Measurements from ENCODE around the gene NISCH.
"Not testable (repeated sequence)": the region's sequence is repeated elsewhere in the genome, so short reads cannot be mapped to it uniquely, and the experiment has no call there.

Gene NISCH

DNA sequence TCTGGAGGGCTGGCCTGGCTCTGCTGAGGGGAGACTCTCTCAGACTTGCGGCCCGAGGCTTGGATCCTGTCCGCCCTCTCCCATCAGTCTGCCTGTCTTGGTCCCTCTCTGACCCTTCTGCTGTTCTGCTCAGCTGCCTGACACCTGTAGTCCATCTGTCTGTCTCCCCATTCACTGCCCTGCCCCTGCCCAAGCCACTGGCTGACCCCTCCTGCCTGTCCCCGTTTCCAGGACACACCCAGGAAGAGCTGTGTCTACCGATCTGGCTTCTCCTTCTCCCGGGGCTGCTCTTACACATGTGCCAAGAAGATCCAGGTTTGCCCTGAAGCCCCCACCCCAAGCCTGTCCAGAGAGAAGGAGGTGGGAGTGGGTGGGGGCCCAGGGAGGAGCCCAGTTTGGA is 59.8 kb downstream of the NISCH start:
- DNase-seq = no peak

DNA sequence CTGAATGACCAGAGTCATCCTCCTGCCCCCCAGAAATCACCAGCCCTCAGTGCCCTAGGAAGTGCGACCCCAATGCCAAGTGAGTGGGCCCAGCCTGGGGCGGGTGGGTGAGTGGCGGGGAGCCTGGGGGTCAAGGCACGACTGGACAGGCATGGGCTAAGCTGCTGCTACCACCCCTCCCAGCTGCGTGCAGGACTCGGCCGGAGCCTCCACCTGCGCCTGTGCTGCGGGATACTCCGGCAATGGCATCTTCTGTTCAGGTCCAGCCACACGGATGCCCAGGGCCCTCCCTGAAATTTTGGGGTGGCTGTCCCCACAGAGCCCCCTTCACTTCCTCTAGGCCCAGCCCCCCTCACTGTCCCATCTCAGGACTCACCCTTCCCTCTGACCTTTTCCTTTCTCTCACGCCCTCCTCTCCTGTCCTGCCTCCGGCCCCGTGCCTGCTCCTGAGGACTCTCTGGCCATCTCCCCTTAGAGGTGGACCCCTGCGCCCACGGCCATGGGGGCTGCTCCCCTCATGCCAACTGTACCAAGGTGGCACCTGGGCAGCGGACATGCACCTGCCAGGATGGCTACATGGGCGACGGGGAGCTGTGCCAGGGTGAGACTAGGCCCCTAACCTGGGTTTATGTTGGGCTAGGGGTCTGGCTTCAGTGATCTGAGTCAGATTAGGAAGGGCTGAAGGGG is 61.2 kb downstream of the NISCH start:
- DNase-seq = no peak

DNA sequence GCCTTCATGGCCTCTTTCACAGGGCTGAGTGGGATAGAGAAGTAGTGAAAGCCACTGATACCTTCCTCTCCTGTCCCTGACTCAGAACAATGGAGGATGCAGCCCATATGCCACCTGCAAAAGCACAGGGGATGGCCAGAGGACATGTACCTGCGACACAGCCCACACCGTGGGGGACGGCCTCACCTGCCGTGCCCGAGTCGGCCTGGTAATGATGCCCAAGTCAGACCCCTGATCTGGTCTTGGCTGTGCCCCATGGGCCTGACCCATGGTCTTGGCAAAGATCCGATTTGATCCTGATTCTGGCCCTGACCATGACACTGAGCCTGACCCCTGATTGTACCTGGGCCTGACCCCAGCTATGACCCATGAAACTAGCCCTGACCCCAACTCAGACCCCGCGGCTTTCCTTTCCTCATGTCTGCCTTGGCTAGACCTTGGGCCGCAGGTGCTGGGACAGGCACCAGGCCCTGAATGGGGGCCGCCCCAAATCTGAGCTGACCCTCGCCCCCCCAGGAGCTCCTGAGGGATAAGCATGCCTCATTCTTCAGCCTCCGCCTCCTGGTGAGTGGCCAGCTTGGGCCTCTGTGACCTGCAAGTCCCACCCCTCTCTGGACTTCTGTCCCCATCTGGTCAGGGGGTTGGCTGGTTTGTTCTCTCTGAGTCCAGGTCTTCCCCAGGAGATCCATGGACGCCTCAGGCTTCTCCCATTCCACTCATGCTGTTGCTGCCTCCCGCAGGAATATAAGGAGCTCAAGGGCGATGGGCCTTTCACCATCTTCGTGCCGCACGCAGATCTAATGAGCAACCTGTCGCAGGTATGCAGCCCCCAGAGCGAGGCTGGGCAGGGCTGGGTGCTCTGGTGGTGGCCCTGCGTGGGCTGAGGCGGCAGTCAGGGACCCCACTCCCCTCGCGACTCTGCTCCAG is 62.7 kb downstream of the NISCH start:
- no peak for DNase-seq

DNA sequence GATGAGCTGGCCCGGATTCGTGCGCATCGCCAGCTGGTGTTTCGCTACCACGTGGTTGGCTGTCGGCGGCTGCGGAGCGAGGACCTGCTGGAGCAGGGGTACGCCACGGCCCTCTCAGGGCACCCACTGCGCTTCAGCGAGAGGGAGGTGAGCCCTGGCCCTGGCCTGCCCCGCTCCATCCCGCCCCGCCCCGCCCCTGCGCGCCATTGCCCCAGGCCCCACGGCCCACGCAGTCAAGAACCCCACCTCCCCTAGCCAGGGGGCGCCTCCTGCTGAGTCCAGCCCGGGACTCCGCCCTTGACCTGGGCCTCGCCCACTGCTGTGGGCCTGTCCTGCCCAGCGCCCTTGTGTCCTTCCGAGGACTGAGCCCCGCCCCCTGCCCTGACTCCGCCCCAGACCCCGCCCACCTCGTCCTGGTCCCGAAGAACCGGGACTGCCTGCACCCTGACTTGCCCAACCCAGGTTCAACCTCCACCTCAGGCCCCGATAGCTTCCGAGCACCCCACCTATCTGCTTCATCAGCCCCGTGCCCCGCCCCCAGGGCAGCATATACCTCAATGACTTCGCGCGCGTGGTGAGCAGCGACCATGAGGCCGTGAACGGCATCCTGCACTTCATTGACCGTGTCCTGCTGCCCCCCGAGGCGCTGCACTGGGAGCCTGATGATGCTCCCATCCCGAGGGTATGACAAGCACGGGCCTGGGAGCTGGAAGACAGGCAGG is 63.5 kb downstream of the NISCH start:
- no peak for DNase-seq

DNA sequence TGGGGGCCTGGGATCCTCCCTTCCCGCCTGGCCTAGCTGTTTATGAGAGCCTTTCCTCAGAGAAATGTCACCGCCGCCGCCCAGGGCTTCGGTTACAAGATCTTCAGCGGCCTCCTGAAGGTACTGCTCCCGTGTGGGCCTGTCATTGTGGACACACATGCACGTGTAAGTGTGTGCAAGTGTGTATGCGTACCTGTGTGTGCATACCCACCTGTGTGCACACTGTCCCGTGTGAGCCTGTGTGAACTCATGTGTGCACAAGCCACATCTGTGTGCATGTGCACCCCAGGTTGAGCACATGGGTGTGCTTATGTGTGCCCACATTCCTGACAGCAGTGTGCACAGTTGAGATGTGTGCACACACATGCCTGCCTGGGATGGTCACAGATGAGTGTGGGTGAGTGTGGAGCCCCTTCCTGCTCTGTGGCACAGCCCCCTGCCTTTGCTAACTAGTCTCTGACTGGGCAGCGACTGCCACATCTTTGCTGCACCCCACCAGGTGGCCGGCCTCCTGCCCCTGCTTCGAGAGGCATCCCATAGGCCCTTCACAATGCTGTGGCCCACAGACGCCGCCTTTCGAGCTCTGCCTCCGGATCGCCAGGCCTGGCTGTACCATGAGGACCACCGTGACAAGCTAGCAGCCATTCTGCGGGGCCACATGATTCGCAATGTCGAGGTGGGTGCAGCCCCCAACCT is 64.2 kb downstream of the NISCH start:
- DNase-seq = no peak

DNA sequence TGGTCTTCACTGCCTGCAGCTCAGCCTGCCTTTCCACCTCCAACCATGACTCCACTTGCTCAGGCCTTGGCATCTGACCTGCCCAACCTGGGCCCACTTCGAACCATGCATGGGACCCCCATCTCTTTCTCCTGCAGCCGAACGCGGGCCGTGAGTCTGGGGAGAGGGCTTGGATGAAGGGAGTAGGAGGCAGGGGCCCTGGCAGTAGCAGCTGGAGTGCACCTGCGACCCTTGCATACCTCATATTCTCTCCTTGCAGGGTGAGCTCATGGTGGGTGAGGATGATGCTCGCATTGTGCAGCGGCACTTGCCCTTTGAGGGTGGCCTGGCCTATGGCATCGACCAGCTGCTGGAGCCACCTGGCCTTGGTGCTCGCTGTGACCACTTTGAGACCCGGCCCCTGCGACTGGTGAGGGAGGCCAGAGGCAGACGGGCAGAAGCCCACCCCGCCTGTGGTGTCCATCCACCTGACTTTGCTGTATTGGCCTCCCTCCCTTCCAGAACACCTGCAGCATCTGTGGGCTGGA is 64.8 kb downstream of the NISCH start:
- no peak for DNase-seq

DNA sequence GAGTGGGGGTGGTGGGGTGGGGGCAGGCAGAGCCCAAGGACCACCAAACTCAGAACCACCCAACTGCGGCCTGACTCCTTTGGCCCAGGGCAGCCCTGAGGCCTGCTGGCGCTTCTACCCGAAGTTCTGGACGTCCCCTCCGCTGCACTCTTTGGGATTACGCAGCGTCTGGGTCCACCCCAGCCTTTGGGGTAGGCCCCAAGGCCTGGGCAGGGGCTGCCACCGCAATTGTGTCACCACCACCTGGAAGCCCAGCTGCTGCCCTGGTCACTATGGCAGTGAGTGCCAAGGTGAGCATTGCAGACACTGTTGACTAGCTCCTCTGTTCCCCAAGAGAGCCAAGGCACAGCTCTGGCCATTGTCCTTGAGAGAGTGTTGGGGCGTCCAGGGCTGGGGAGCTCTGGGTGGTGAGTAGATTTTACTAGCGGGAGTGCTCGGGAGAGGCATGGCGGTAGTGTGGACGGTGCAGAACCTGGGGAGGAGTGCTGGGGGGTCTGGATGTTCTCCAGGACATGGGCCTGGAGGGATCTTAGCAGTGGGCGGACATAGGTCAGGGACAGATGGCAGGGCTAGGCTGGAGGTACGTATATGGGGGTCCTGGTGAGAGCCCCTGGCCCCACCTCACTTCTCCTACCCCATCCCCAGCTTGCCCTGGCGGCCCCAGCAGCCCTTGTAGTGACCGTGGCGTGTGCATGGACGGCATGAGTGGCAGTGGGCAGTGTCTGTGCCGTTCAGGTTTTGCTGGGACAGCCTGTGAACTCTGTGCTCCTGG is 65.5 kb downstream of the NISCH start:
- no peak for DNase-seq

DNA sequence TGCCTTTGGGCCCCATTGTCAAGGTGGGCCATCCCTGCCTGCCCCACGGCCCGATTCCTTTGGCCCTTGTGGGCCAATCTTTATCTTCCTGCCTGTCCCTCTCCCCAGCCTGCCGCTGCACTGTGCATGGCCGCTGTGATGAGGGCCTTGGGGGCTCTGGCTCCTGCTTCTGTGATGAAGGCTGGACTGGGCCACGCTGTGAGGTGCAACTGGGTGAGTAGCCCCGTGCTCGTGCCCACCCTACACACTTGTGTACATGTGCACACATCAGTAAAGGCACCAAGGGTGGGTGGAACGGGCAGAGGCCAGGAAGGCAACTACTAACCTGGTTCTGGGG is 66.1 kb downstream of the NISCH start:
- no peak for DNase-seq

DNA sequence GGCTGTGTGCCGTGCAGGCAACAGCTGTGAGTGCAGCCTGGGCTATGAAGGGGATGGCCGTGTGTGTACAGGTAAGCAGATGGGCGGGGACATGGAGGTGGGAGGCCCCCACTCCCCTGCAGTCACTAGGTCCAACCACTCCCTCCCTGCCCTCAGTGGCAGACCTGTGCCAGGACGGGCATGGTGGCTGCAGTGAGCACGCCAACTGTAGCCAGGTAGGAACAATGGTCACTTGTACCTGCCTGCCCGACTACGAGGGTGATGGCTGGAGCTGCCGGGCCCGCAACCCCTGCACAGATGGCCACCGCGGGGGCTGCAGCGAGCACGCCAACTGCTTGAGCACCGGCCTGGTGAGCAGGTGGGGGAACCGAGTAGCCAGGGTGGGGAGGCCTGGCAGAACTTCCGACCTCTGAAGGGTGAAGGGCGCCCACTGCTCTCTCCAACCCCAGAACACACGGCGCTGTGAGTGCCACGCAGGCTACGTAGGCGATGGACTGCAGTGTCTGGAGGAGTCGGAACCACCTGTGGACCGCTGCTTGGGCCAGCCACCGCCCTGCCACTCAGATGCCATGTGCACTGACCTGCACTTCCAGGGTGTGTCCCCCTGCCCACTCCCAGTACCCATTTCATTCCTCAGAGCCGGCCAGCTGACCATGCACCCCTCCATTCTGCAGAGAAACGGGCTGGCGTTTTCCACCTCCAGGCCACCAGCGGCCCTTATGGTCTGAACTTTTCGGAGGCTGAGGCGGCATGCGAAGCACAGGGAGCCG is 66.7 kb downstream of the NISCH start:
- no peak for DNase-seq

DNA sequence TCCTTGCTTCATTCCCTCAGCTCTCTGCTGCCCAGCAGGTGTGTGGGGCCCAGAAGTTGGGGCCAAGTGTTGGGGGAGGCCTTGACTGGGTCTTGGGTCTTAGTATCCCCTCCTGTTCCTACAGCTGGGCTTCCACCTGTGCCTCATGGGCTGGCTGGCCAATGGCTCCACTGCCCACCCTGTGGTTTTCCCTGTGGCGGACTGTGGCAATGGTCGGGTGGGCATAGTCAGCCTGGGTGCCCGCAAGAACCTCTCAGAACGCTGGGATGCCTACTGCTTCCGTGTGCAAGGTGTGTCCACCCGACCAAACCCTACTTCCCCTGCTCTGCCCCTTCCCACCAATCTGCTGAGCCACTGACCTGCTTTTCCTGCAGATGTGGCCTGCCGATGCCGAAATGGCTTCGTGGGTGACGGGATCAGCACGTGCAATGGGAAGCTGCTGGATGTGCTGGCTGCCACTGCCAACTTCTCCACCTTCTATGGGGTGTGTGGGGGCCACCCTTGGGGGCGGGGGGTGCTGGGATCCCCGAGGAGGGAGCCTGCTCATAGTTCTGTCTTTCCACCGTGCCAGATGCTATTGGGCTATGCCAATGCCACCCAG is 67.3 kb downstream of the NISCH start:
- no peak for DNase-seq

DNA sequence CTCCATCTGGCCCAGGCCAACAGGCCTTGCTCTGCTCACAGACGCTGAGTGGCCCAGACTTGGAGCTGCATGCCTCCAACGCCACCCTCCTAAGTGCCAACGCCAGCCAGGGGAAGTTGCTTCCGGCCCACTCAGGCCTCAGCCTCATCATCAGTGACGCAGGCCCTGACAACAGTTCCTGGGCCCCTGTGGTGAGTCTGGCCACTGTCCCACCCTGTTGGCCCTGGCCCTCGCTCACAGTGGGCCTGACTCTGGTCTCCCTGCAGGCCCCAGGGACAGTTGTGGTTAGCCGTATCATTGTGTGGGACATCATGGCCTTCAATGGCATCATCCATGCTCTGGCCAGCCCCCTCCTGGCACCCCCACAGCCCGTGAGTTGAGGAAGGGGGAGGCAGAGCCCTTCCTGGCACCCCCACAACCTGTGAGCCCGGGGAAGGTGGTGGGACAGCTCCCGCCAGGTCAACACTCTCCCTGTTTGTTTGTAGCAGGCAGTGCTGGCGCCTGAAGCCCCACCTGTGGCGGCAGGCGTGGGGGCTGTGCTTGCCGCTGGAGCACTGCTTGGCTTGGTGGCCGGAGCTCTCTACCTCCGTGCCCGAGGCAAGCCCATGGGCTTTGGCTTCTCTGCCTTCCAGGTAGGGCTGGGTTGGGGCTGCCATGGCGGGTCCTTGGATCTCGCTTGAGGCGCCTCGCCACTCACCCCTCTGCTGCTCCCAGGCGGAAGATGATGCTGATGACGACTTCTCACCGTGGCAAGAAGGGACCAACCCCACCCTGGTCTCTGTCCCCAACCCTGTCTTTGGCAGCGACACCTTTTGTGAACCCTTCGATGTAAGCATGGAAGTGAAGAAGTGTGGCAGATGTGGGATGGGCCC is 68.2 kb downstream of the NISCH start:
- no peak for DNase-seq

DNA sequence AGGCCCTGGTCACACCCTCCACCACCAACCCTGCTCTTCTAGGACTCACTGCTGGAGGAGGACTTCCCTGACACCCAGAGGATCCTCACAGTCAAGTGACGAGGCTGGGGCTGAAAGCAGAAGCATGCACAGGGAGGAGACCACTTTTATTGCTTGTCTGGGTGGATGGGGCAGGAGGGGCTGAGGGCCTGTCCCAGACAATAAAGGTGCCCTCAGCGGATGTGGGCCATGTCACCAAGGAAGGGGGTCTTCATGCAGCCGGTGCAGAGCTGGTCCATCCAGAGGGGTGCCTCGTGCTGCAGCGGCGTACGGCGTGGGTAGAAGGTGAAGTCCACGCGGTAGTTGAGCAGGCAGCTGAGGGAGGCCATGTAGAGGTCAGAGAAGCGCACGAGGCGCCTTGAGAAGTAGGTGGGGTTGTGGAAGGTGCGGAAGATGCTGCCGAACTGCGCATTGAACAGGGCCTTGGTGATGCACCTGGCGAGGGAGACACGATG is 68.9 kb downstream of the NISCH start:
- DNase-seq = no peak

DNA sequence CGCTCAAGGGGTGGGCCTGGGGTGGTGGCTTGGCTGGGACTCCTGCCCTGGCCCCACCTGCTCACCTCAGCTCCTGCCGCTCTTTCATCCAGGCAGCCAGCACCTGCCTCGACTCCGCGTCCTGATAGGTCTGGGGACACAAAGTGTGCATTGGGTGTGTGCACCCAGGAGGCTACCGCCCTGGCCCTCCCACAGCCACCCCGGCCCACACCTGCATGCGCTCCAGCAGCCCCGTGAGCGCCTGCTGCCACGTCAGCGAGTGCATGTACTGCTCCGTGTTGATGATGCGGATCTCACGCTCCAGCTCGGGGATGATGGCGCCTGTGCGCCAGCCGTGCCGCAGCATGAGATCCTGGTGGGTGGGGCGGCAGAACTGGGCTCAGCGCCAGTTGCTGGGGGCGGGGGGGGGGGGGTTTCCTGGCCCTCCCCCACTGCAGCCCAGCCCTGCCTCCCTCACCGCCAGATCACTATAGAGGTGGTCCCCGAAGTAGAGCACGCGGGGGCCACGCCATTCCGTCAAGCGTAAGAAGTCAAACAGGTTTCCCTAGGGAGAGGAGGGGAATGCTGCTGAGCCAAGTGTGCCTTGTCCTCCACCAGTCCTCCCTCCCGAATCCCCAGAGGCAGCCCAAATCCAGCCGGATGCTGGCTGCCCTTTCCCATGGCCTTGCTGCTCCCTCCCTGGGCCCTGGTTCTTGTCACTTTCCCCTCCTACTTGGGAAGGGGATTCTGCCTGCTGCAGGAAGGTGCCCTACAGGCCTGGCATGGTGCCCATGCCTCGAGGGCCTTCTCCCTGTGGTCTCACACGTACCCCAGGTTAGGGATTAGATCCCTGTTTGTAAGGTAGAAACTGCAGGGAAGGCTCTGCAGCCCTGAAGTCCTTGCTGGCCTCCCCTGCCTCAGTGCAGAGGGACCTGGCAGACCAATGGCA is 69.6 kb downstream of the NISCH start:
- no peak for DNase-seq

DNA sequence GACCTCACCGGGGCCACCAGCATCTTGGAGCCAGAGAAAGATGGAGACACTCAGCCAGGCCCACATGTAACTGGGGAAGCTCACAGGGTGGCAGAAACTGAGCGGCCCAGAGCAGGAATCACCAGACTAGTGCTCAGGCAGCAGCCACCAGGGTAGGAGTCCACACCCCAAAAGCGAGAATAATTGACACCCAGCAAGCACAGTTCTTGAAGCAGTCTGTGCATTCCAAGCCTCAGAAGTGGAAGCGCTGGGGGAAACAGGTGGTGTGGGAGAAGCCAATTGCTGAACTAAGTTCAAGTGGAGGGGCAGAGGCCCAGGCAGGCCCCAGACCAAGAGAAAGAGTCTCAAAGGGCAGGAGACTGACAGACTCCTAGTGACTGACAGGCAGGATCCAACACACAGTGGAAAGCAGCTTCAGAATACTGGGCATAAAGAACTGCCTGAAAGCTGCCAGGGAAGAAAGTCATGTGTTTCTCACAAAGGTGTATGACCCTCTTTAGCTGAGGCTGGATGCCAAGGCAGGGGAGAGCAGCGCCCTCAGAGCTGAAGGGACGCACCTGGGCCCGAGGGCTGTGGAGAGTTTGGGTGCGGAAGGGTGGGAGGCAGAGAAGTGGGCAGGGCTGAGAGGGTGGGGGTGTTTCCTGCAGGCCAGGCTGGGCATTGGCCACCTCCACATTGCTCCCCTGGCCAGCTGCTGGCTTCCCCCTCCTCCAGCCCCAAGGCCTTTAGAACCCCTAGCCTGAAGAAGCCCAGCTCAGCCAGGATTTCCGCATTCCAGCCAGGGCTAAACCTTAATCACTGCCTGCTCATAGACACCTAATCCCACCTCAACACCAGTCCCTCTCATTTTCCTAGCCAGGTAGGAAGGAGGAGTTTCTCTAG is 70.5 kb downstream of the NISCH start:
- DNase-seq = no peak

DNA sequence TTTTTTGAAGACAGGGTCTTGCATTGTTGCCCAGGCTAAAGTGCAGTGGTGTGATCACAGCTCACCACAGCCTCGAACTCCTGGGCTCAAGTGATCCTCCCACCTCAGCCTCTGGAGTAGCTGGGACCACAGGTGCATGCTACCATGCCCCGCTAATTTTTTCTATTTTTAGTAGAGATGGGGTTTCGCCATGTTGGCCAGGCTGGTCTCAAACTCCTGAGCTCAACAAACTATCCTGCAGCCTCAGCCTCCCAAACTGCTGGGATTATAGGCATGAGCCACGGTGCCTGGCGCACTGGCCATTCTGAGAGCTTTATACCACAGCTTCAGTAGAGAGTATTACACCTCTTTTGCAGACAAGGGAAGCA is 71.3 kb downstream of the NISCH start:
- DNase-seq = not testable (repeated sequence)

DNA sequence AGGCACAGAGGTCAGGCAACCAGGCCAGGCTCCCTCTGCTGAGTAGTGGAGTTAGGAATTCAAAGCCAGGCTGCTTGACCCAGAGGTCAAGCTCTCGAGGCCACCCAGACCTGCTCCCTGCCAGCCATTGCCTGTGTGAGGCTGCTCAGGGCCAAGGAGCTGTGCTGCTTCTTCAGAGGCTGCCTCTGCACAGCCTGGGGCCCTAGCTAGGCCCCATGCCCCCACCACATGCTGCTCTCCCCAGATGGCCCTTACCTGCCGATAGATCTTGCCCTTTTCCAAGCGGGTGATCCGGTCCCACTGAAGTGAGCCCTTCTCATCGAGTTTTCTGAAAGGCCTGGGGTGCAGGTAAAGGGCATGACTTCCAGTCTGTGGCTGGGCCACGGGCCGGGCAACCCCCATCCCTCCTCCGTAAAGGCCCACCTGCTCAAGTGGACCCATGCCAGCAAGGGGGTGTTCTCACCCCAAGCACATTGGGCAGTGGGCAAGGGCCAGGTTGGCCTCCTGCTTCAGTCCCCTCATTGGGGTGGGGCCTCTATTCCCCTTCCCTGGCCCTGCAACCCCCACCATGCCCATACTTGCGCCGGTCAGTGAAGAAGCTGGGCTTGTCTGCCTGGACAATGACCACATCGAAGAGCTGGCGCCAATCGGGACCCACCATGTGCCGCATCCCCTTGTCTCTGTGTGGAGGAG is 71.8 kb downstream of the NISCH start:
- DNase-seq = no peak

All from bone marrow (tissue), 2 donors.